ENCODE results near the gene SMG7. TPM values are rescaled to one million over a fixed set of nuclear protein-coding genes. Genes with fewer than 3 reads are reported as not detected.

SMG7 gene
- total and polyA plus RNA-seq, 2 of the 4 experiments (the other 2 are of a cell fraction), result 18.1 to 22.6 TPM

- Histone ChIP-seq H3K36me3 (ENCODE audit: control insufficient read depth, insufficient read depth, low read length) (no peaks in the 10 kb centered on the region), H4K8ac (ENCODE audit: low read depth in 2 of 2, low read length in 2 of 2) (no peak overlapping the region), H2AFZ (replicated peaks; ENCODE audit: low read length, poor library complexity) (no peak overlapping the region), H3K27ac (ENCODE audit: insufficient read depth, low read length) (no peak overlapping the region), H4K20me1 (ENCODE audit: insufficient read depth, low read length) (no peaks in the 10 kb centered on the region), H3K9me1 (ENCODE audit: insufficient read depth, low read length) (no peaks in the 10 kb centered on the region), H2BK20ac (ENCODE audit: low read depth, low read length) (no peak overlapping the region), H3K14ac (replicated peaks; ENCODE audit: low read depth, low read length) (no peak overlapping the region), H4K91ac (ENCODE audit: insufficient read depth, low read depth, low read length) (no peak overlapping the region), H4K5ac (ENCODE audit: low read depth, low read length) (no peak overlapping the region), H3K4me2 (ENCODE audit: low read depth, low read length) (no peak overlapping the region), H3K4ac (ENCODE audit: low read depth, low read length) (no peak overlapping the region), H2BK5ac (ENCODE audit: low read depth, low read length, poor library complexity, severe bottlenecking) (no peak overlapping the region), H3K18ac (ENCODE audit: low read depth, low read length) (no peak overlapping the region), H3K56ac (ENCODE audit: extremely low read depth, insufficient read depth, low read length) (no peak overlapping the region), H3K9ac (ENCODE audit: low read depth, low read length) (no peak overlapping the region), H3K79me1 (ENCODE audit: low read depth in 1 of 2, low read length in 2 of 2) (no peaks in the 10 kb centered on the region), H3K27me3 (ENCODE audit: control insufficient read depth, insufficient read depth, low read length) (peaks cover 16% of the 10 kb centered on the region), H3K4me1 (ENCODE audit: control insufficient read depth, insufficient read depth, low read length) (no peaks in the 10 kb centered on the region), H3K9me3 (ENCODE audit: control insufficient read depth, insufficient read depth, low read length) (no peaks in the 10 kb centered on the region), H2BK120ac (ENCODE audit: low read depth, low read length) (no peak overlapping the region), H3K23ac (ENCODE audit: low read depth, low read length) (no peak overlapping the region), H2AK5ac (ENCODE audit: low read depth, low read length) (no peak overlapping the region), H2BK15ac (ENCODE audit: low read depth, low read length) (no peak overlapping the region), H3K4me3 (ENCODE audit: insufficient read depth, low read depth, low read length) (no peak overlapping the region), H2AK9ac (replicated peaks; ENCODE audit: low read depth, low read length, poor library complexity) (no peak overlapping the region)
- dilution Hi-C loops (cut with HindIII; ENCODE audit: low sequenced_read_pairs, unreplicated experiment) (no loop called here), in situ Hi-C loops (cut with MboI; ENCODE audit: low sequenced_read_pairs) (no loop called here), intact Hi-C loops (cut with micrococcal nuclease) (no loop called here)
- ATAC-seq (ENCODE audit: low read depth), result no peak
- no peak for DNase-seq
- BruUV-seq (replicated peaks), result no TSS peak
- CTCF ChIA-PET, result no interaction called here
- no peak for TF ChIP-seq RCOR1 (IDR thresholded peaks at IDR 0.05; ENCODE audit: insufficient replicate concordance, low read length)
- no peak for TF ChIP-seq MAFK (IDR thresholded peaks at IDR 0.05; ENCODE audit: low read depth, low read length)
- no peak for TF ChIP-seq MXI1 (IDR thresholded peaks at IDR 0.05; ENCODE audit: borderline replicate concordance, low read depth, low read length)
- TF ChIP-seq, protein P1, sequence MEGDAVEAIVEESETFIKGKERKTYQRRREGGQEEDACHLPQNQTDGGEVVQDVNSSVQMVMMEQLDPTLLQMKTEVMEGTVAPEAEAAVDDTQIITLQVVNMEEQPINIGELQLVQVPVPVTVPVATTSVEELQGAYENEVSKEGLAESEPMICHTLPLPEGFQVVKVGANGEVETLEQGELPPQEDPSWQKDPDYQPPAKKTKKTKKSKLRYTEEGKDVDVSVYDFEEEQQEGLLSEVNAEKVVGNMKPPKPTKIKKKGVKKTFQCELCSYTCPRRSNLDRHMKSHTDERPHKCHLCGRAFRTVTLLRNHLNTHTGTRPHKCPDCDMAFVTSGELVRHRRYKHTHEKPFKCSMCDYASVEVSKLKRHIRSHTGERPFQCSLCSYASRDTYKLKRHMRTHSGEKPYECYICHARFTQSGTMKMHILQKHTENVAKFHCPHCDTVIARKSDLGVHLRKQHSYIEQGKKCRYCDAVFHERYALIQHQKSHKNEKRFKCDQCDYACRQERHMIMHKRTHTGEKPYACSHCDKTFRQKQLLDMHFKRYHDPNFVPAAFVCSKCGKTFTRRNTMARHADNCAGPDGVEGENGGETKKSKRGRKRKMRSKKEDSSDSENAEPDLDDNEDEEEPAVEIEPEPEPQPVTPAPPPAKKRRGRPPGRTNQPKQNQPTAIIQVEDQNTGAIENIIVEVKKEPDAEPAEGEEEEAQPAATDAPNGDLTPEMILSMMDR (conservative IDR thresholded peaks at IDR 0.05; ENCODE audit: low read depth, low read length), result no peak
- TF ChIP-seq, protein P2, sequence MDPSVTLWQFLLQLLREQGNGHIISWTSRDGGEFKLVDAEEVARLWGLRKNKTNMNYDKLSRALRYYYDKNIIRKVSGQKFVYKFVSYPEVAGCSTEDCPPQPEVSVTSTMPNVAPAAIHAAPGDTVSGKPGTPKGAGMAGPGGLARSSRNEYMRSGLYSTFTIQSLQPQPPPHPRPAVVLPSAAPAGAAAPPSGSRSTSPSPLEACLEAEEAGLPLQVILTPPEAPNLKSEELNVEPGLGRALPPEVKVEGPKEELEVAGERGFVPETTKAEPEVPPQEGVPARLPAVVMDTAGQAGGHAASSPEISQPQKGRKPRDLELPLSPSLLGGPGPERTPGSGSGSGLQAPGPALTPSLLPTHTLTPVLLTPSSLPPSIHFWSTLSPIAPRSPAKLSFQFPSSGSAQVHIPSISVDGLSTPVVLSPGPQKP (IDR thresholded peaks at IDR 0.05; ENCODE audit: borderline replicate concordance, low read depth, low read length), result no peak
- TF ChIP-seq BHLHE40 (IDR thresholded peaks at IDR 0.05; ENCODE audit: low read depth, low read length), result no peak
- no peak for TF ChIP-seq CHD1 (IDR thresholded peaks at IDR 0.05; ENCODE audit: low read depth, low read length)
- no peak for TF ChIP-seq RAD21 (IDR thresholded peaks at IDR 0.05; ENCODE audit: low read length)
- TF ChIP-seq NFE2L2 (IDR thresholded peaks at IDR 0.05; ENCODE audit: low read depth, low read length), result no peak
- TF ChIP-seq, protein P3, sequence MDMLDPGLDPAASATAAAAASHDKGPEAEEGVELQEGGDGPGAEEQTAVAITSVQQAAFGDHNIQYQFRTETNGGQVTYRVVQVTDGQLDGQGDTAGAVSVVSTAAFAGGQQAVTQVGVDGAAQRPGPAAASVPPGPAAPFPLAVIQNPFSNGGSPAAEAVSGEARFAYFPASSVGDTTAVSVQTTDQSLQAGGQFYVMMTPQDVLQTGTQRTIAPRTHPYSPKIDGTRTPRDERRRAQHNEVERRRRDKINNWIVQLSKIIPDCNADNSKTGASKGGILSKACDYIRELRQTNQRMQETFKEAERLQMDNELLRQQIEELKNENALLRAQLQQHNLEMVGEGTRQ (IDR thresholded peaks at IDR 0.05; ENCODE audit: low read depth, low read length), result no peak
- TF ChIP-seq FOS (IDR thresholded peaks at IDR 0.05; ENCODE audit: low read depth, low read length), result no peak
- TF ChIP-seq MAZ (IDR thresholded peaks at IDR 0.05; ENCODE audit: borderline replicate concordance, low read depth, low read length), result no peak
- TF ChIP-seq POLR2A (IDR thresholded peaks at IDR 0.05; ENCODE audit: low read depth, low read length), result no peak
- TF ChIP-seq SMC3 (IDR thresholded peaks at IDR 0.05; ENCODE audit: low read depth, low read length), result no peak
- TF ChIP-seq CEBPB (IDR thresholded peaks at IDR 0.05; ENCODE audit: low read depth, low read length), result no peak
- no peak for TF ChIP-seq RFX5 (IDR thresholded peaks at IDR 0.05; ENCODE audit: low read depth, low read length)
- 83% methylated on average over 1 of the region's 4 CpGs; no CpG with 5 or more reads in 1 of the 2 experiments for WGBS, 2 experiments (ENCODE audit: extremely low coverage in 2 of 2, insufficient read length in 1 of 2)
- POLR2A ChIA-PET (ENCODE audit: unreplicated experiment), result no interaction called here
These were observed 40.3 kb upstream of the SMG7 start for GRCh38 chr1:183431840-183432547.

Measured in IMR-90 (cell line).